SK-N-SH (cell line): Measurements from ENCODE around the gene ARMC9. TPM values are rescaled to one million over a fixed set of nuclear protein-coding genes. Genes with fewer than 3 reads are reported as not detected.

Experiments
- CTCF ChIA-PET: fragments of 300-600, 350-600 bp; formaldehyde crosslinking; extraction: SDS; loops from one replicate; lab custom pipeline; 2021; lab: Yijun Ruan, JAX
- POLR2A ChIA-PET: fragments of 350-600 bp; sonication (Branson Sonifier 250); formaldehyde crosslinking; extraction: SDS; loops from one replicate; lab custom pipeline; 2020; ENCODE audit warnings: antibody characterized with exemption, inconsistent platforms; lab: Yijun Ruan, JAX
- DNase-seq: peaks from one replicate; pipeline ENCODE4 v3.0.0; 2012
- H2AFZ ChIP-seq: fragments of 200-600 bp; sonication (generic); 2 replicates; pipeline ENCODE4 v1.8.1; 2016; ENCODE audit warnings: antibody characterized with exemption, mild to moderate bottlenecking, low read depth
- H3F3A ChIP-seq: fragments of 200-600 bp; sonication (generic); replicated peaks from 2 replicates; pipeline ENCODE3; 2016; ENCODE audit warnings: antibody characterized with exemption, mild to moderate bottlenecking; ENCODE audit not compliant: insufficient read depth
- H3K27ac ChIP-seq, 2 experiments: fragments of 200-500 bp in 1 of 2; fragments of 200-600 bp in 1 of 2; sonication (Bioruptor generic) in 1 of 2; sonication (generic), shearing (Covaris generic) in 1 of 2; 2 replicates each; pipeline versions ENCODE4 v1.5.1 to v1.6.1; 2014 to 2016; ENCODE audit warnings: low read depth in 2 of 2, inconsistent platforms in 1 of 2, low read length in 1 of 2, mild to moderate bottlenecking in 1 of 2, mixed read lengths in 1 of 2
- H3K27me3 ChIP-seq: fragments of 200-600 bp; sonication (generic), shearing (Covaris generic); 2 replicates; pipeline ENCODE4 v1.6.1; 2016; ENCODE audit warnings: mixed run types; ENCODE audit not compliant: insufficient read depth
- H3K36me3 ChIP-seq, 2 experiments: fragments of 200-500 bp in 1 of 2; fragments of 200-600 bp in 1 of 2; sonication (Bioruptor generic) in 1 of 2; sonication (generic) in 1 of 2; replicated peaks in 1 of 2; 2 replicates each; pipeline versions ENCODE3 to v1.5.1; 2014 to 2016; ENCODE audit warnings: low read length in 1 of 2, mild to moderate bottlenecking in 1 of 2; ENCODE audit not compliant: insufficient read depth in 2 of 2, control insufficient read depth in 1 of 2
- H3K4me1 ChIP-seq, 2 experiments: fragments of 200-500 bp in 1 of 2; fragments of 200-600 bp in 1 of 2; sonication (Bioruptor generic) in 1 of 2; sonication (generic), shearing (Covaris generic) in 1 of 2; 2 replicates each; pipeline versions ENCODE4 v1.5.1 to v1.6.1; 2014 to 2016; ENCODE audit warnings: low read depth in 1 of 2, low read length in 1 of 2, mixed run types in 1 of 2; ENCODE audit not compliant: insufficient read depth in 2 of 2, control insufficient read depth in 1 of 2
- H3K4me2 ChIP-seq: fragments of 200-600 bp; sonication (generic), shearing (Covaris generic); 2 replicates; pipeline ENCODE4 v1.6.1; 2017; ENCODE audit warnings: mixed run types
- H3K4me3 ChIP-seq, 2 experiments: fragments of 200-500 bp in 1 of 2; fragments of 200-600 bp in 1 of 2; sonication (Bioruptor generic) in 1 of 2; sonication (generic), shearing (Covaris generic) in 1 of 2; 2 replicates each; pipeline versions ENCODE4 v1.5.1 to v1.8.1; 2014 to 2016; ENCODE audit warnings: low read depth in 2 of 2, inconsistent platforms in 1 of 2, low read length in 1 of 2, mild to moderate bottlenecking in 1 of 2, mixed read lengths in 1 of 2, moderate library complexity in 1 of 2
- H3K79me2 ChIP-seq: fragments of 200-600 bp; sonication (generic); 2 replicates; pipeline ENCODE4 v1.8.1; 2017; ENCODE audit warnings: mild to moderate bottlenecking; ENCODE audit not compliant: insufficient read depth
- H3K9ac ChIP-seq: fragments of 200-600 bp; sonication (generic); 2 replicates; pipeline ENCODE4 v1.6.1; 2017; ENCODE audit warnings: mixed run types
- H3K9me2 ChIP-seq: fragments of 200-600 bp; sonication (generic); 2 replicates; pipeline ENCODE4 v1.6.1; 2017; ENCODE audit warnings: mixed run types
- H3K9me3 ChIP-seq: fragments of 200-600 bp; sonication (generic); 2 replicates; pipeline ENCODE4 v1.6.1; 2017; ENCODE audit warnings: mixed run types, mild to moderate bottlenecking, moderate library complexity
- H4K20me1 ChIP-seq: fragments of 200-600 bp; sonication (generic); 2 replicates; pipeline ENCODE4 v1.6.1; 2017; ENCODE audit warnings: mild to moderate bottlenecking, mixed run types; ENCODE audit not compliant: insufficient read depth
- ELF1 ChIP-seq: IDR thresholded peaks from 2 replicates; pipeline ENCODE4 v1.4.0; 2012
- EP300 ChIP-seq, 2 experiments: IDR thresholded peaks; 2 replicates each; pipeline versions ENCODE4 v1.4.0 to v1.6.1; 2012; ENCODE audit warnings: borderline replicate concordance in 1 of 2, low read depth in 1 of 2, low read length in 1 of 2
- EZH2phosphoT487 ChIP-seq: fragments of 200-600 bp; sonication (generic); IDR thresholded peaks from 2 replicates; pipeline ENCODE4 v1.6.1; 2017; ENCODE audit warnings: low read depth, mixed run types, mild to moderate bottlenecking, antibody characterized with exemption, moderate library complexity, borderline replicate concordance
- GABPA ChIP-seq: IDR thresholded peaks from 2 replicates; pipeline ENCODE4 v1.4.0; 2012; ENCODE audit warnings: low read depth, mild to moderate bottlenecking
- GATA2 ChIP-seq: sonication (generic); formaldehyde crosslinking; IDR thresholded peaks from 2 replicates; pipeline ENCODE4 v1.5.0; 2020; ENCODE audit warnings: mild to moderate bottlenecking, missing genetic modification reagents
- JUND ChIP-seq: IDR thresholded peaks from 2 replicates; pipeline ENCODE4 v1.4.0; 2012
- MEF2A ChIP-seq: IDR thresholded peaks from 2 replicates; pipeline ENCODE4 v1.4.0; 2012; ENCODE audit warnings: low read depth, borderline replicate concordance
- MXI1 ChIP-seq: IDR thresholded peaks from 2 replicates; pipeline ENCODE4 v1.6.1; 2012; ENCODE audit warnings: mild to moderate bottlenecking, low read depth, low read length, improper control_type of control experiment
- RAD21 ChIP-seq: IDR thresholded peaks from 2 replicates; pipeline ENCODE4 v1.6.1; 2012; ENCODE audit warnings: mild to moderate bottlenecking, low read length
- RXRA ChIP-seq: IDR thresholded peaks from 2 replicates; pipeline ENCODE4 v1.4.0; 2012; ENCODE audit warnings: low read depth, mild to moderate bottlenecking, borderline replicate concordance
- SIN3A ChIP-seq: IDR thresholded peaks from 2 replicates; pipeline ENCODE4 v1.6.1; 2012; ENCODE audit warnings: low read depth, mild to moderate bottlenecking, low read length, moderate library complexity, borderline replicate concordance
- SMC3 ChIP-seq: IDR thresholded peaks from 2 replicates; pipeline ENCODE4 v1.6.1; 2012; ENCODE audit warnings: low read depth, low read length, improper control_type of control experiment
- TCF12 ChIP-seq: IDR thresholded peaks from 2 replicates; pipeline ENCODE4 v1.4.0; 2012
- TEAD4 ChIP-seq: IDR thresholded peaks from 2 replicates; pipeline ENCODE4 v1.4.0; 2012; ENCODE audit warnings: mild to moderate bottlenecking, borderline replicate concordance; ENCODE audit not compliant: insufficient read depth
- WGBS: methylation state at CpG from one replicate; pipeline ENCODE4 v1.1.6; 2017; ENCODE audit warnings: low lambda C conversion rate; 5-methylcytosine and 5-hydroxymethylcytosine counted together
- polyA plus RNA-seq, 3 experiments: library from polyadenylated mRNA; depleted of rRNA; stranded (reverse); fragments of >200 nt; gene quantifications; 2 replicates each; pipeline ENCODE4 v1.2.3, GENCODE V29; 2012
- TF ChIP-seq, protein P1 (sequence below): IDR thresholded peaks from 2 replicates; pipeline ENCODE4 v1.6.1; 2012; ENCODE audit warnings: mild to moderate bottlenecking, low read depth, low read length, moderate library complexity
- TF ChIP-seq, protein P2 (sequence below): fragments of 150-350 bp; IDR thresholded peaks from 2 replicates; pipeline ENCODE4 v1.6.1; 2017; ENCODE audit warnings: antibody characterized with exemption, low read length, low read depth, borderline replicate concordance

Gene ARMC9
- polyA plus RNA-seq, 1 of the 3 experiments (the other 2 are of a cell fraction), result 25.3 TPM

DNA sequence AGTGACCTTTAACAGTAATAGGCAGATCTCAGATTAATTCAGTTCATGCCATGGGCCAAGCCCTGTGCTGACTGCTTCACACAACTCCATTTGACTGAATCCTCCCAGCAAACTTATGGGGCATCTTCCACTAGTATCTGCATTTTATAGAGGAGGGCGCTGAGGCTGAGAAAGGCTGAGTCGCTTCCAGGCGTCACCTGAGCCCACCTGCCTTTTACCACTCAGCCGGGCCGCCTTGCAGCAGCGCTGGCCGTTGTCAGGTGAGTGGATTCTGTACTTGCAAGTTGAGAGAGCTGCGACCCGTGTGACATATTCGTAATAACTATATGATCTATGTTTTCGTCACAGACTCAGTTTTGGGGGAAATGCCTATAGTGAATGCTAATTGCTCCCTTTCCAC is 137.8 kb downstream of the ARMC9 start:
- DNase-seq, result no peak
- peaks cover 3 to 25% of the 10 kb centered on the region in 2 experiments for H3K36me3 ChIP-seq
- H3K9me3 ChIP-seq, result no peaks in the 10 kb centered on the region
- H2AFZ ChIP-seq, result no peak overlapping the region
- H3K4me2 ChIP-seq, result no peak overlapping the region
- H3K9me2 ChIP-seq, result no peaks in the 10 kb centered on the region
- no peak overlapping the region for H3K4me3 ChIP-seq
- TF ChIP-seq TEAD4, result no peak
- TF ChIP-seq, protein P1, sequence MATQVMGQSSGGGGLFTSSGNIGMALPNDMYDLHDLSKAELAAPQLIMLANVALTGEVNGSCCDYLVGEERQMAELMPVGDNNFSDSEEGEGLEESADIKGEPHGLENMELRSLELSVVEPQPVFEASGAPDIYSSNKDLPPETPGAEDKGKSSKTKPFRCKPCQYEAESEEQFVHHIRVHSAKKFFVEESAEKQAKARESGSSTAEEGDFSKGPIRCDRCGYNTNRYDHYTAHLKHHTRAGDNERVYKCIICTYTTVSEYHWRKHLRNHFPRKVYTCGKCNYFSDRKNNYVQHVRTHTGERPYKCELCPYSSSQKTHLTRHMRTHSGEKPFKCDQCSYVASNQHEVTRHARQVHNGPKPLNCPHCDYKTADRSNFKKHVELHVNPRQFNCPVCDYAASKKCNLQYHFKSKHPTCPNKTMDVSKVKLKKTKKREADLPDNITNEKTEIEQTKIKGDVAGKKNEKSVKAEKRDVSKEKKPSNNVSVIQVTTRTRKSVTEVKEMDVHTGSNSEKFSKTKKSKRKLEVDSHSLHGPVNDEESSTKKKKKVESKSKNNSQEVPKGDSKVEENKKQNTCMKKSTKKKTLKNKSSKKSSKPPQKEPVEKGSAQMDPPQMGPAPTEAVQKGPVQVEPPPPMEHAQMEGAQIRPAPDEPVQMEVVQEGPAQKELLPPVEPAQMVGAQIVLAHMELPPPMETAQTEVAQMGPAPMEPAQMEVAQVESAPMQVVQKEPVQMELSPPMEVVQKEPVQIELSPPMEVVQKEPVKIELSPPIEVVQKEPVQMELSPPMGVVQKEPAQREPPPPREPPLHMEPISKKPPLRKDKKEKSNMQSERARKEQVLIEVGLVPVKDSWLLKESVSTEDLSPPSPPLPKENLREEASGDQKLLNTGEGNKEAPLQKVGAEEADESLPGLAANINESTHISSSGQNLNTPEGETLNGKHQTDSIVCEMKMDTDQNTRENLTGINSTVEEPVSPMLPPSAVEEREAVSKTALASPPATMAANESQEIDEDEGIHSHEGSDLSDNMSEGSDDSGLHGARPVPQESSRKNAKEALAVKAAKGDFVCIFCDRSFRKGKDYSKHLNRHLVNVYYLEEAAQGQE, result no peak
- TF ChIP-seq MEF2A, result no peak
- TF ChIP-seq RAD21, result no peak
- TF ChIP-seq SMC3, result no peak
- no peak for TF ChIP-seq EP300 (IDR thresholded peaks at IDR 0.05; ENCODE audit: borderline replicate concordance in 1 of 2, low read depth in 1 of 2, low read length in 1 of 2)
- TF ChIP-seq RXRA, result no peak
- no peak for TF ChIP-seq EZH2phosphoT487
- TF ChIP-seq GATA2 (CRISPR knock-in tag), result no peak
- TF ChIP-seq GABPA, result no peak
- no peak overlapping the region for H3K9ac ChIP-seq
- no peaks in the 10 kb centered on the region for H3K27me3 ChIP-seq
- 93% methylated on average over 11 of the region's 11 CpGs for WGBS
- POLR2A ChIA-PET, result interaction anchor here (0.6 to 0.9 kb wide), 2 partner anchors 11 to 40 kb away, joined by 3 read pairs; no protein-coding TSS in a partner anchor
- no peaks in the 10 kb centered on the region for H3F3A ChIP-seq
- CTCF ChIA-PET, result interaction anchor here (0.7 to 1.7 kb wide), 3 partner anchors 39 to 69 kb away, joined by 3 to 7 read pairs (median 5); no protein-coding TSS in a partner anchor
- H4K20me1 ChIP-seq, result no peaks in the 10 kb centered on the region
- no peaks in the 10 kb centered on the region for H3K4me1 ChIP-seq
- no peaks in the 10 kb centered on the region for H3K79me2 ChIP-seq
- no peak overlapping the region for H3K27ac ChIP-seq

DNA sequence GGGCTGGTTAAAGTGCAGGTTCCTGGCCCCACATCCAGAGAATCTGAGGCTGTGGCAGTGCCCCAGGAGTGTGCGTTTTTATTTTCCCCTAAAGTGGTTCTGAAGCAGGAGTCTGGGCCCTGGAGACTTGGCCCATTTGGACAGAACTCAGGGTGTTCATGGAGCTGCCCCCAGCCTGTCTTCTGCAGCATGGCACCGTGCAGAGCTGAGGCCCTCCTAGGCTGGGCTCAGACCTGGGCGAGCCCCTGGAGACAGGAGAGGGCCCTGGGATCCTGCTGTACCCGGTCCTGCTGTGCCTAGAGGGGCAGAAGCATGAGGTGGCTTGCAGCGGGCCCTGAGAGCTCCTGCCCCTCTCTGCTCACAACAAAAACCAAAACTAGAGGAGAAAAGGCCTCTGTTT is 138.3 kb downstream of the ARMC9 start:
- H3K27ac ChIP-seq, result no peak overlapping the region
- H3K9me2 ChIP-seq, result no peaks in the 10 kb centered on the region
- no peak overlapping the region for H3K4me2 ChIP-seq
- 95% methylated on average over 5 of the region's 5 CpGs for WGBS
- H3K9ac ChIP-seq, result no peak overlapping the region
- no peak overlapping the region for H3K4me3 ChIP-seq
- no peaks in the 10 kb centered on the region for H4K20me1 ChIP-seq
- ChIA-PET POLR2A (no interaction called here), CTCF (interaction anchor here (1.3 kb wide), 1 partner anchor 58 kb away, joined by 3 read pairs; no protein-coding TSS in a partner anchor)
- no peaks in the 10 kb centered on the region for H3K9me3 ChIP-seq
- TF ChIP-seq ELF1 (no peak), TCF12 (no peak), GATA2 (CRISPR knock-in tag) (no peak), JUND (no peak), MXI1 (no peak), MEF2A (no peak), GABPA (no peak), SIN3A (no peak)
- TF ChIP-seq, protein P2, sequence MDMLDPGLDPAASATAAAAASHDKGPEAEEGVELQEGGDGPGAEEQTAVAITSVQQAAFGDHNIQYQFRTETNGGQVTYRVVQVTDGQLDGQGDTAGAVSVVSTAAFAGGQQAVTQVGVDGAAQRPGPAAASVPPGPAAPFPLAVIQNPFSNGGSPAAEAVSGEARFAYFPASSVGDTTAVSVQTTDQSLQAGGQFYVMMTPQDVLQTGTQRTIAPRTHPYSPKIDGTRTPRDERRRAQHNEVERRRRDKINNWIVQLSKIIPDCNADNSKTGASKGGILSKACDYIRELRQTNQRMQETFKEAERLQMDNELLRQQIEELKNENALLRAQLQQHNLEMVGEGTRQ, result no peak
- H3K27me3 ChIP-seq, result no peaks in the 10 kb centered on the region
- DNase-seq, result no peak
- no peaks in the 10 kb centered on the region for H3K79me2 ChIP-seq
- no peaks in the 10 kb centered on the region for H3K4me1 ChIP-seq
- H3F3A ChIP-seq, result no peaks in the 10 kb centered on the region
- no peak overlapping the region for H2AFZ ChIP-seq
- H3K36me3 ChIP-seq, result peaks cover 3 to 21% of the 10 kb centered on the region in 2 experiments
